Tibial artery (tissue), 4 donors: Measurements from ENCODE around the gene PCBP3.
A peak's percentile ranks its signal among the peaks of the same experiment; 100 is the strongest.

Source experiments
- DNase-seq, 2 donors: peaks; one replicate each; pipeline ENCODE4 v3.0.0-alpha.2; 2019
- H3K27ac ChIP-seq, 2 donors: fragments of 200-600 bp; sonication (generic) in 1 of 2; 1 replicate in 1 of 2; 2 replicates in 1 of 2; pipeline ENCODE4 v1.5.1; 2018 to 2019; ENCODE audit warnings: mild to moderate bottlenecking in 1 of 2
- H3K27me3 ChIP-seq, 2 donors: fragments of 200-600 bp; sonication (generic) in 1 of 2; one replicate each; pipeline versions ENCODE4 v1.5.1 to v1.6.0; 2016 to 2019
- H3K36me3 ChIP-seq, 3 donors: fragments of 200-600 bp; sonication (generic) in 2 of 3; one replicate each; pipeline ENCODE4 v1.5.1; 2016 to 2019; ENCODE audit warnings: mild to moderate bottlenecking in 2 of 3
- H3K4me1 ChIP-seq, 4 donors: fragments of 200-600 bp; sonication (generic) in 2 of 4; 1 replicate in 3 of 4; 2 replicates in 1 of 4; pipeline ENCODE4 v1.5.1; 2016 to 2019
- H3K4me3 ChIP-seq, 2 donors: fragments of 200-600 bp; sonication (generic) in 1 of 2; 1 replicate in 1 of 2; 2 replicates in 1 of 2; pipeline ENCODE4 v1.5.1; 2018 to 2019; ENCODE audit warnings: mild to moderate bottlenecking in 2 of 2
- H3K9me3 ChIP-seq, 3 donors: fragments of 200-600 bp; sonication (generic) in 1 of 3; one replicate each; pipeline ENCODE4 v1.5.1; 2016 to 2019
- intact Hi-C: fragments of 100-400 bp; cut with DNase I; formaldehyde crosslinking; loops from one replicate; pipeline ENCODE4 v1.15.0; 2023; ENCODE audit warnings: low total_unique reads
- TF ChIP-seq, protein P1 (sequence below), 2 experiments: fragments of 200-600 bp in 1 of 2; fragments of 450-650 bp in 1 of 2; IDR thresholded peaks; one replicate each; pipeline ENCODE4 v1.5.1; 2017 to 2019; ENCODE audit warnings: antibody characterized with exemption in 2 of 2, mild to moderate bottlenecking in 1 of 2, moderate library complexity in 1 of 2

PCBP3 gene

DNA sequence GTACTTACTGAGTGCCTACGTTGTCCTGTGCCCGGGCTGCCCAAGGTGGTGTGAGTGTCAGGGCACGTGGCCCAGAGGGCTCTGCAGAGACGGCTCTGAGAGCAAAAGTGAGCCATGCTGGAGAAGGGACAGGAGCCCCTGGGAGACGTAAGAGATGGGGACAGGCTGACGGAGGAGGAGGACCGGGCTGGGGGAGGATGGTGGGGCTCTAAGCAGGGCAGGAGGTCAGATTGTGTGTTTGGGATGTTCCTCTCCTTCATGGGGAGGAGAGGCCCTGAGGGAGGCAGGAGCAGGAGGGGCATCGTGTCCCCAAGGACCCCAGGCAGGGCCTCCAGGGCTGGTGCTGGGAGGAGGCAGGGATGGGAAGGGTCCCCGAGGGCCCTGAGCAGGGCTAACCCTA, 158.9 kb downstream of the PCBP3 start:
- Histone ChIP-seq H3K4me3 (no peak overlapping the region), H3K36me3 (no peaks in the 10 kb centered on the region), H3K27ac (no peak overlapping the region), H3K4me1 (no peaks in the 10 kb centered on the region), H3K9me3 (no peaks in the 10 kb centered on the region), H3K27me3 (peaks cover 0 to 31% of the 10 kb centered on the region in 2 donors)
- intact Hi-C loops, result no loop called here
- peak in 1 of 2 donors; percentile 20 for DNase-seq
- TF ChIP-seq, protein P1, sequence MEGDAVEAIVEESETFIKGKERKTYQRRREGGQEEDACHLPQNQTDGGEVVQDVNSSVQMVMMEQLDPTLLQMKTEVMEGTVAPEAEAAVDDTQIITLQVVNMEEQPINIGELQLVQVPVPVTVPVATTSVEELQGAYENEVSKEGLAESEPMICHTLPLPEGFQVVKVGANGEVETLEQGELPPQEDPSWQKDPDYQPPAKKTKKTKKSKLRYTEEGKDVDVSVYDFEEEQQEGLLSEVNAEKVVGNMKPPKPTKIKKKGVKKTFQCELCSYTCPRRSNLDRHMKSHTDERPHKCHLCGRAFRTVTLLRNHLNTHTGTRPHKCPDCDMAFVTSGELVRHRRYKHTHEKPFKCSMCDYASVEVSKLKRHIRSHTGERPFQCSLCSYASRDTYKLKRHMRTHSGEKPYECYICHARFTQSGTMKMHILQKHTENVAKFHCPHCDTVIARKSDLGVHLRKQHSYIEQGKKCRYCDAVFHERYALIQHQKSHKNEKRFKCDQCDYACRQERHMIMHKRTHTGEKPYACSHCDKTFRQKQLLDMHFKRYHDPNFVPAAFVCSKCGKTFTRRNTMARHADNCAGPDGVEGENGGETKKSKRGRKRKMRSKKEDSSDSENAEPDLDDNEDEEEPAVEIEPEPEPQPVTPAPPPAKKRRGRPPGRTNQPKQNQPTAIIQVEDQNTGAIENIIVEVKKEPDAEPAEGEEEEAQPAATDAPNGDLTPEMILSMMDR (IDR thresholded peaks at IDR 0.05), result no peak

DNA sequence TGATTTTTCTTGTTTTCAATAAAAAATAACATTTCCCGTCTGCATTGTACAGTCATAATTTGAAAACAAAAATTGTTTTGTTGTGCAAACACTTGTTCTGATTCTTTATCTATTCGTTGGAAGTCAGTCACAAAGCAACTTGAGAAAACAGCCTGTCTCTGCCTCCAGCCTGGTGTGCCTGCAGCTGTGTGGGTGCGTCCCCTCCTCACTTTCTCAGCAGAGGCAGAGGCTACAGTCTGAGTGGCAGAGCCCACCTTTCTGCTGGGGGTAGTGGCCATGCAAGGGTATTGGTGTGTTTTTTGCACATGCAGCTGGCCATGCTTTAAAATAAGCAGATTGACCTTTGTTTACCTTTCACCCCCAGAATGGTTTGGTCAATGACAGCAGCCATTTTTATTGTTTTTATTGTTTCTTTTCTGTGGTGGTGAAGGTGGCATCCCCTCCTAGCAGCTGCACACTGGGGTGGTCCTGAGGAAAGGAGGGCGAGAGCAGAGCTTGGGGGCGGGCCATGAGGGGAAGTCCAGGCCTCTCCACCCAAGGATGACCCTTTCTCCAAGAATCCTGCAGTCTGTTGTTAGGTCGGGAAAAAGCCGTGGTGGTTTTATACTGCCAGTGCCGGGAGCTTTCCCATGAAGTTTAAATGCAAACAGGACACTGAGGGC, 159.6 kb downstream of the PCBP3 start:
- Histone ChIP-seq H3K4me3 (no peak overlapping the region), H3K9me3 (no peaks in the 10 kb centered on the region), H3K4me1 (no peaks in the 10 kb centered on the region), H3K27me3 (peaks cover 0 to 30% of the 10 kb centered on the region in 2 donors), H3K27ac (no peak overlapping the region), H3K36me3 (no peaks in the 10 kb centered on the region)
- TF ChIP-seq, protein P1 (IDR thresholded peaks at IDR 0.05), result no peak
- intact Hi-C loops, result no loop called here
- DNase-seq, result no peak

DNA sequence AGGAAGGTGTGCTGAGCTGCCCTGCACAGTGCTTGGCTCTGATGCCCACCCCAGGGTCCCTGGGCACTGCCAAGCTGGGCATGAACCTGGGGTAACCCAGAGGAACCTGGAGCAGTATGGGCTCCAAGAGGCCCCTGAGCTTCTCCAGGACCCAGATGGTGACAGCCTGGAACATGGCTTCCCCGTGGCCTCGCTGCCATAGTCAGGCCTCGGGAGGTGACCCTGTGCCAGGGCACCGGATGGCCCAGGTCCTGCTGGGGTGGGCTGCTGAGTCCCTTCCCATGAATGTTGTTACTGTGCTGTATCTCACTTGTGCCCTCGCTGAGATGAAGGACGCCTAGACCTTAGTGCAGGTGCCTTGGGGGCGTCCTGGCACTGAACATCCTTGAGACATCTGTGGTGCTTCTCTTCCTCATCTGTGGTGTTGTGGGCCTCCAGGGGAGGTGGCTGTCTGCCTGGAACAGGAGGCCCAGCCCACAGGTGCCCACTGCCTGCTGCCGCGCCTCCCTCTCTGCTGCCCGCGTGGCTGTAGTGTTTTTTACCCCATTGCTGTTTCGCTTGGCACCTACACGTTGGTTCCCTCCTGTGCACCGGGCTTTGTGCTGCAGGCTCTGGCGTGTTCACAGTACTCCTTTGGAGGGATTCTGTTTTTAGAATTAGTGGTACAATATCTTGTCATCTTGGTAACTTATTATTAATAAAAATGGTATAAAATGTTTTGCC, 160.3 kb downstream of the PCBP3 start:
- intact Hi-C loops, result no loop called here
- TF ChIP-seq, protein P1 (IDR thresholded peaks at IDR 0.05), result no peak
- H3K27ac ChIP-seq, result no peak overlapping the region
- H3K36me3 ChIP-seq, result no peaks in the 10 kb centered on the region
- no peak overlapping the region for H3K4me3 ChIP-seq
- H3K4me1 ChIP-seq, result no peaks in the 10 kb centered on the region
- peaks cover 0 to 30% of the 10 kb centered on the region in 2 donors for H3K27me3 ChIP-seq
- no peaks in the 10 kb centered on the region for H3K9me3 ChIP-seq
- peak in 1 of 2 donors; percentile 55 for DNase-seq

DNA sequence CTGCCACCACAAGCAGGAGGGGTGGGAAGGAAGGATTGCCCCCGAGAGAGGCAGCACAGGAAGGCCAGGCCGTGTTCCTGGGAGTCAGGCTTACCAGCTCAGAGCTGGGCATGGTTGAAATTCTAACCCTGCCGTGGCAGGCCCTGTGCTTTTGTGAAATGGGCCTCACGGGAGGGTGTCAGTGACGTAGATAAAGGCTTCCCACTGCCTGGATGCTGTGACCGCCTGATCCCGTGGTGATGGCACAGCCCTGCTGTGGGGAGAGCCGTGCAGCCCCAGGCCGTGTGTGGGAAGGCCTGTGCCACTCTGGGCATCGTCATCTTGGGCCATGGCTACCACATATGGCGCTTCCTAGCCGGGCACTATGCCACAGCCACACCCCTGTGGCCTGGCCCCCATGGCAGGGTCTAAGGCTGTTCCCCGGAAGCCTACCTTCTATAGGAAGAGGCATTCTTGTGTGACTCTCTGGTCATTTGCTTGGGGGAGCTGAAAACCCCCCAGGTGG, 161.3 kb downstream of the PCBP3 start:
- H3K36me3 ChIP-seq, result no peaks in the 10 kb centered on the region
- H3K9me3 ChIP-seq, result no peaks in the 10 kb centered on the region
- peak in 1 of 2 donors; percentile 41 for DNase-seq
- TF ChIP-seq, protein P1 (IDR thresholded peaks at IDR 0.05), result no peak
- no peaks in the 10 kb centered on the region for H3K4me1 ChIP-seq
- intact Hi-C loops, result no loop called here
- H3K27me3 ChIP-seq, result peaks cover 0 to 30% of the 10 kb centered on the region in 2 donors
- H3K4me3 ChIP-seq, result no peak overlapping the region
- no peak overlapping the region for H3K27ac ChIP-seq

DNA sequence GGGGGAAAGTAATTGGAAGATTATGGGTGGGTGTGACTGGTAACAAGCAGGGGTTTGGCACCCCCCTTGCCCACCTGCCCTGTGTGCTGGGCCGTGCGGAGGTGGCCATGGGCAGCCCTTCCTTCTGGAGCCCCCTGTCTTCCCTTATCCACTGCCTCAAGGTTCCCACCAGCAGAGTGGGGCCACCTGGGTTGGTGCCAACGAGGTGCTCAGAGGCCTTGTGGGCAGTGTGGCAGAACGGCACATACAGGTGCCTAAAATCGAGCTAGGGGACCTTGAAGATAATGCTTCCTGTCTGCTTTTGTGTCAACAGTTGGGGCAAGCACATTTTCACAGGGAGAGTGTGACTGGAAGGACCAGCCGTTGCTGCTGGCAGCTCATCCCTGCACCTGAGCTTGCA, 161.8 kb downstream of the PCBP3 start:
- peak in 1 of 2 donors; percentile 31 for DNase-seq

More for the DNA sequence above, 161.8 kb downstream of the PCBP3 start:
- no peak overlapping the region for H3K27ac ChIP-seq
- no peaks in the 10 kb centered on the region for H3K36me3 ChIP-seq
- H3K9me3 ChIP-seq, result no peaks in the 10 kb centered on the region
- intact Hi-C loops, result no loop called here
- no peaks in the 10 kb centered on the region for H3K4me1 ChIP-seq
- H3K27me3 ChIP-seq, result peaks cover 0 to 30% of the 10 kb centered on the region in 2 donors
- TF ChIP-seq, protein P1 (IDR thresholded peaks at IDR 0.05), result no peak
- H3K4me3 ChIP-seq, result no peak overlapping the region
